Ectodermal cell (in vitro differentiated cells): ENCODE data around the gene OST4.

Source experiments
- H3K27ac ChIP-seq: 2 replicates; pipeline ENCODE4 v1.7.0; 2013; ENCODE audit warnings: mild to moderate bottlenecking, low read depth, low read length; ENCODE audit not compliant: insufficient read depth, poor library complexity, severe bottlenecking
- H3K27me3 ChIP-seq: 2 replicates; pipeline ENCODE4 v1.7.0; 2013; ENCODE audit warnings: mild to moderate bottlenecking, low read length; ENCODE audit not compliant: insufficient read depth, control insufficient read depth, poor library complexity, severe bottlenecking
- H3K36me3 ChIP-seq: one replicate; pipeline ENCODE4 v1.7.0; 2013; ENCODE audit warnings: low read length; ENCODE audit not compliant: control insufficient read depth, insufficient read depth
- H3K4me1 ChIP-seq: one replicate; pipeline ENCODE4 v1.7.0; 2013; ENCODE audit warnings: low read length; ENCODE audit not compliant: control insufficient read depth, insufficient read depth
- H3K4me3 ChIP-seq: 2 replicates; pipeline ENCODE4 v1.7.0; 2013; ENCODE audit warnings: low read depth, low read length, control low read depth; ENCODE audit not compliant: insufficient read depth
- H3K9me3 ChIP-seq: 2 replicates; pipeline ENCODE4 v1.7.0; 2013; ENCODE audit warnings: mild to moderate bottlenecking, low read length, moderate library complexity; ENCODE audit not compliant: control insufficient read depth
- WGBS, 2 experiments: methylation state at CpG; one replicate each; pipeline ENCODE4 v1.1.7; 2013; ENCODE audit warnings: missing lambda C conversion rate in 2 of 2; 5-methylcytosine and 5-hydroxymethylcytosine counted together

Gene OST4

DNA sequence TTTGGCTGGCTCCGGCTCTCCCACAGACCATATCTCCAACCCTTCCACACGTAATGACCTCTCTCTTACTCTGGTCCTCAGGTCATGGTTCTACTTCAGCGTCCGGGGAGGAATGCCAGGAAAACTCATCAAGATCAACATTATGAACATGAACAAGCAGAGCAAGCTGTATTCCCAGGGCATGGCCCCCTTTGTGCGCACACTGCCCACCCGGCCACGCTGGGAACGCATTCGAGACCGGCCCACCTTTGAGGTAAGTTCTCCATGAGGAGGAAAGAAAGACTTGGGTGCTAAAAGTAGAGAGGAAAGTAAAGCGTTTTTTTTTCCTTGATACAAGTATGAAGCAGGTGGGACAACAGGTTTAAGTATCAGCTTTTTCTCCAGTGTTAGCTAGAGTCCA, 18.1 kb downstream of the OST4 start:
- H3K4me1 ChIP-seq: no peaks in the 10 kb centered on the region
- H3K27ac ChIP-seq: no peak overlapping the region
- peaks cover 36% of the 10 kb centered on the region for H3K36me3 ChIP-seq
- no peaks in the 10 kb centered on the region for H3K27me3 ChIP-seq
- H3K9me3 ChIP-seq: no peaks in the 10 kb centered on the region
- no peak overlapping the region for H3K4me3 ChIP-seq
- 87 to 88% methylated on average over 11 of the region's 11 CpGs for WGBS, 2 experiments

DNA sequence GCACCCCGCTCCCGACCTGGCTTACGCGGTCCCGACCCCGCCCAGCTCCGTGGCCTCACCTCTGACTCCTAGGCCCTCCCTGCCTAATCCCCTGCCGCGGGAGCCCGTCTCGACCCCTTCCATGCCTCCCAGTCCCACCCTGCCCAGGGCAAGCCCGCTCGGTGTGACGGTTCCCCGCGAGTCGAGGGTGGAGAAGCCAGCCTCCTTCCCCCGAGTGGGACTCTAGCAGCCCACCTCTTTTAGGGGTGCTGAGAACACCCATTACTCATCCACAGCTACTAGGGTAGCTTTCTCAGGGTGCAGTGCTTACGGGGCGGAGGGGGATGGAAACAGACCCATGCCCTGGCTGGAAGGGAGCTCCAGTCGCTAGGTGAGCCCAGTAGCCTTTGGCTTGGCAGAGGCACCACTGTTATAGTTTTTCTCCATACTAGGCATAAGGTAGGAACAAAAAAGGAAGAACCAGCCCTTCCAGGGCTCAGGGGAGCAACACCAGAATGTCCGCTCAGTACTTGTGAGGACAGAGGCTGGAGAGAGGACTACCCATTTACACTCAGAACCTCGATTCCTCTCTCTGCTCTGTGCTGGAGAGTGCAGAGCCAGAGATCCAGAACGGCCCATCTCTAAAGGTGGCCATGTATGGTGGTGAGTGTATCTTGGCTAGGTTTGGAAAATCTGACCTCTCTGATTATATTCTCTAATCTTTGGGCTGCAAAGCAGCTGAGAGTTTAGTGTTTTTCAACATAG, 19.4 kb downstream of the OST4 start:
- Histone ChIP-seq H3K9me3 (no peaks in the 10 kb centered on the region), H3K4me1 (no peaks in the 10 kb centered on the region), H3K36me3 (peaks cover 33% of the 10 kb centered on the region), H3K4me3 (peak overlapping the region; percentile 85), H3K27me3 (no peaks in the 10 kb centered on the region), H3K27ac (no peak overlapping the region)
- WGBS, 2 experiments: 7 to 8% methylated on average over 24 of the region's 24 CpGs

DNA sequence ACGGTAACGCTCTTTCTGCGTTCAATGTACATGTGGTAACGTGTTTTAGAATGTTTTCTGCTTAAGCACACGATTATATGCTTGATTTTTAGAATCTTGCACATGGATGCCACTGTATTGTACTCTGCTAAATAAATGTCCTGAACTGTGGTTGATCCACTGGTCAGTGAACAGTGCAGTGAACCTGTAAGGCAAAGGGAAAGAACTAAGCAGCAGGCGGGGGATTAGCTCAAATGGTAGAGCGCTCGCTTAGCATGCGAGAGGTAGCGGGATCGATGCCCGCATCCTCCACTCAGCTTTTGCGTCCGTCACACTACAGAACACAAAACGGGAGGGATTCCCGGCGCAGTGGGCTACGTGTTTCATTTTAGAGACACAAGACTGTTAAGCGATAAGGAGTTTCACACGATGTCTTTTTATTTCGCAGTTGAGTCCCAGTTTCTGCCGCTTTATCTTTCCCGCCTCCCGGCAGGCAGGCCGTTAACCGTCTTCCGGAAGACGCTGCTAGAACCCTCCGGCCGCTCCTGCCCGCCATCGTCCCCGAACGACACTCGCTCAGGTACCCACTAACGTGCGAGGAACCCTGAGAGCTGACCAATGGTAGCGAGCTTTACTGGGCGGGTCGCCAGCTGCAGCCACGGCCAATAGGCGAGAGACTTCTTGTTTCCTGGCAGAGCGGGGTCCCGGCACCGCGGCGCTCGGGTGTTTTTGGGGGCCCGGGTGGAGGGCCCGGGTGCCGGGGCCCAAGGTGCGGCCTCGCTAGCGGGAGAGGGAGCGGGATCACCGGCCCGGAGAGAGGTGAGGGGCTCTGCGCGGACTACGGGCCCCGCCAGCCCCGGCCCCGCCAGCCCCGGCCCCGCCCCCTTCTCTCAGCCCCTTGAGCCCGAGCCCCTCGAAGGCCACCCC, 20.2 kb downstream of the OST4 start, which contains the start of gene AGBL5:
AGBL5 (plus strand) TSS at position 673 of the 906 bp plus-strand sequence. CDS start 1,291 bp downstream, outside the sequence.
- no peaks in the 10 kb centered on the region for H3K9me3 ChIP-seq
- H3K27me3 ChIP-seq: no peaks in the 10 kb centered on the region
- no peaks in the 10 kb centered on the region for H3K4me1 ChIP-seq
- 0% methylated on average over 67 of the region's 67 CpGs for WGBS, 2 experiments
- peaks cover 27% of the 10 kb centered on the region for H3K36me3 ChIP-seq
- peak within 1 kb of the TSS; percentile 90 for H3K27ac ChIP-seq
- H3K4me3 ChIP-seq: peak within 1 kb of the TSS; percentile 85

DNA sequence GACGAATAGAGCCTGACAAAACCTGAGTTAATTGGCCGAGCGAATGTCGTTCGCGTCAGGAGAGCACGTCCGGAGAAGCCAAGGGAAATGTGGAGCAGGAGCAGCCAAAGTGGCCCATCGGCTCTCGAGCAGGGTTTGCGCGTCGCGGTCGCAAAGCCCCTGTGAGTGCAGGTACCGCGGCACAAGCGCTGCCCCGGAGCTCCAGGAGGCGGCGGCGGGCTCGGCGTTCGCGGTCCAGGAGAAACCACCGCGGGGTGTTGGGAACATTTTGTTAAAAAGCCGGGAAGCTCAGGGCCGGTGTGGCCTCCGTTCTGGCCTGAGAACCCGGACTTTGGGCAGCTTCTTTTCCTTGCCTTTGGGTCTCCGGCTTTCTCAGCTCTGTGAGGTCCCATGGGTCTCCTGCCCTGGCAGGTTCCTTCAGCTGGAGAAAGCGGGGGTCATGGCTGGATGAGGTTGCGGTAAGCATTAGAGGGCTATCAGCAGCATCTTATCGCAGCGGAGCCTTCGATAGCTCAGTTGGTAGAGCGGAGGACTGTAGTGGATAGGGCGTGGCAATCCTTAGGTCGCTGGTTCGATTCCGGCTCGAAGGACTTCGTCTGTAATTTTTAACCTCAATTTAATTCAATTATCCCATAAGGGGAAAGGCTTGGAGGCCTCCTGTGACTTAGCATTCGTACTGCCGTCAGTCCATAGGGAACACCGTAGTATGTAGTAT, 21.0 kb downstream of the OST4 start:
- Histone ChIP-seq H3K27me3 (no peaks in the 10 kb centered on the region), H3K4me3 (peak overlapping the region; percentile 85), H3K9me3 (no peaks in the 10 kb centered on the region), H3K4me1 (no peaks in the 10 kb centered on the region), H3K36me3 (peaks cover 20% of the 10 kb centered on the region), H3K27ac (peak overlapping the region; percentile 90)
- WGBS, 2 experiments: 0 to 1% methylated on average over 48 of the region's 48 CpGs

DNA sequence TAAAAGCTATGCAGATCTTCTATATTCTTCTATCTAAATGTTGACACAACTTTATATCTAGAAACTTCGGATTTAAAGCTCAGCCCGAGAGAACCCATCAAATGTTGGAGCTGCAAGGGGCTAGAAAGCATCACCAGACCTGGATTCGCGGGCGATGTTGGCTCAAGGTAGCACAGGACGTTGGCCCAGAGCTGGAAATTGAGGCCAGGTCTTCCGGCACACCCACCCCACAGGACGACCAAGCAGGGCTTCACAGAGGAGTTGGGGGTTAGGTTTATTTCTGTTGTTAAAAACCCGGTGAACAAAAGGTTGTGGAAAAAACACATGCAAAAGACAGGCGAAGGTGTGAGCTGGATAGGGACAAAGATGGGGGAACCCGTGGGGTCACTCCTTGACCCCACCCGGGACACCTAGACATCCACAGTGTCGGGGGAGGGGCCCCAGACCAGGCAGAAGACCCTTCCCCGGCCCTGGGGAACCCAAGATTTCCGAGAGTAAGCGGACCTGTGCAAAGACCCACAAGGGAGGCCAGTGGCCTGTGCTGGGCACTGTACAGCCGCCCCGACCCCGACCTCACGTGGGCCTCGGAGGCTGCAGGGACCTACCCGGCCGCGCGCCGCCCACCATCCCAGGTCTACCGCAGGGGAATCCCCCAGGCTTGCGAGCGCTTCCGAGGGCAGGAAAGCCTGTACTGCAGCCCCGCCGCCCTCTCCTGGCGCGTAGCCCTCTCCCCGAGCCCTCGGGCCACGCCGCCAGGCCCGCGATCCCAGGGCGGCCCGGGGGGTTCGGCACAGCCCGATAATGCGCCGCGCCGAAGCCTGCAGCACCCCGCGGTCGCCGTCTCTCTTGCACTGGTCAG, 21.8 kb downstream of the OST4 start:
- Histone ChIP-seq H3K36me3 (peaks cover 14% of the 10 kb centered on the region), H3K27ac (peak overlapping the region; percentile 83), H3K4me1 (no peaks in the 10 kb centered on the region), H3K9me3 (no peaks in the 10 kb centered on the region), H3K27me3 (no peaks in the 10 kb centered on the region), H3K4me3 (peak overlapping the region; percentile 85)
- WGBS, 2 experiments: 13 to 14% methylated on average over 52 of the region's 52 CpGs

DNA sequence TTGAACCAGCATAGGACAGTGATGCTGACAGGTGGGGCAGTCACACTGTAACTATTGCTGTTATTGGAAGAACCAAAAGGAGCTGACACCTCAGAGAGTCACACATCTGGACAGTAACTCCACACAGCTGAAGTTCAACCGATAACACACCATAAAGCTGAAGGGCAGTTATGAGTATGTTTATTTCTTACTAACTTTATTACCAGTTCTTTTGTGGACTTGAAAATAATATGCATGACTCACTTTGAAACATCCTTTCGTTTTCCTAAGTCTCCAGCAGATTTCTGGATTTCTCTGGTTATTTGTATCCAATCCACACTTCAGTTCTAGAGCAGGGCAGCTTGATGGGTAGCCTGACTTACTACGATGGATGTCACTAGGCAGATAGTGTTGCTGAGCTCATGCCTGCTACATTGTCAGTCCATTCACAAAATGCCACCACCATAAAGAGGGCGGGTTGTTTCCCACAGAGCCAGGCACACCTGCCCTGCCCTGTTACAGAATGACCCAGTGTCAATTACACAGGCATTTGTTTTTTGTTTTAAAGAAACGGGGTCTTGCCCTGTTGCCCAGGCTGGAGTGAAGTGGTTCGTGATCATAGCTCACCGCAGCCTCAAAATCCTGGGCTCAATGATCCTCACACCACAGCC, 28.3 kb downstream of the OST4 start:
- peaks cover 15% of the 10 kb centered on the region for H3K36me3 ChIP-seq
- H3K4me3 ChIP-seq: no peak overlapping the region
- H3K4me1 ChIP-seq: no peaks in the 10 kb centered on the region
- no peaks in the 10 kb centered on the region for H3K27me3 ChIP-seq
- no peaks in the 10 kb centered on the region for H3K9me3 ChIP-seq
- H3K27ac ChIP-seq: no peak overlapping the region
- 91 to 94% methylated on average over 6 of the region's 7 CpGs for WGBS, 2 experiments

DNA sequence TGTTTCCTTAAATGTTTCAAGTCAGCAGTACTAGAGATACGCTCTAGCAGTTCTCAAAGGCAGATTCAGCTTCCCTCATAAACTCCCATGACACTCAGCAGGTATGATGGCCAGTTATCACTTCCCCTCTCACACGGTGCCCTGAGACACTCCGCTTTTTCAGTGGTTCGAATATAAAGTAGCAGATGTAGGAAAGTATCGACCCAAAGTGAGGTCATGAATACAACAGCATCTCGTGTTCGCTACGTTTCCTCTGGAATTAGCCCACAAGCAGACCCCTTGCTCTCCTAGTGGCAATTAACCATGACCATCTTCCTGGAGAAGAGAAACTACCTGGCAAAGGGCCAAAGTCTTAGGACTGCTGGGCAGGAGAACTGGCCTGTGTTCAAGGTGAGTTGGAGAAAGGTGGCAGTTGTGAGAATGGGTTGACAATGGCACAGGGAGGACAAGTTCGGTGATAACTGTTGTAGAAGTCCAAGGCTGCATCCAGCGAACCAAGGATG, 29.2 kb downstream of the OST4 start:
- H3K9me3 ChIP-seq: no peaks in the 10 kb centered on the region
- no peak overlapping the region for H3K4me3 ChIP-seq
- peaks cover 20% of the 10 kb centered on the region for H3K36me3 ChIP-seq
- H3K27me3 ChIP-seq: no peaks in the 10 kb centered on the region
- H3K4me1 ChIP-seq: no peaks in the 10 kb centered on the region
- WGBS, 2 experiments: 94 to 95% methylated on average over 10 of the region's 10 CpGs
- H3K27ac ChIP-seq: no peak overlapping the region

DNA sequence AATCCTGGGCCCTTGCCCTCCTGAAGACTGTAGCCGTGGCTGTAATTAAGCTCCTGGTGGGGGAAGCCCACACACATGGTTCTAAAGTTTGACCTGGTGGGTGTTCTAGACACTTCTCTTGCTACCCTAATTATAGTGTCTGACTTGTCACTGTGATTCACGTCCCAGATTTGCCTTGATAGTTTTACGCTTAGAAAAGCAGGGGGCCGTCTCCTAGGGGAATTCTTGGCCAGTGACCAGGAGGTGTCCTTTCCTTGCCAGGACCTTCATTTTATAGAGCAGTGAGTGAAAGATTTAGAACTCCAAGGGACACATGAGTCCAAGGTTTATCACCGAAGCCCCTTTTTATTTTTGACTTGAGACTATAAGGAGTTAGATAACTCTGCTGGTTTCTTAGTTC, 29.7 kb downstream of the OST4 start:
- Histone ChIP-seq H3K27ac (no peak overlapping the region), H3K36me3 (peaks cover 24% of the 10 kb centered on the region)
- WGBS, 2 experiments: 92% methylated on average over 5 of the region's 5 CpGs

DNA sequence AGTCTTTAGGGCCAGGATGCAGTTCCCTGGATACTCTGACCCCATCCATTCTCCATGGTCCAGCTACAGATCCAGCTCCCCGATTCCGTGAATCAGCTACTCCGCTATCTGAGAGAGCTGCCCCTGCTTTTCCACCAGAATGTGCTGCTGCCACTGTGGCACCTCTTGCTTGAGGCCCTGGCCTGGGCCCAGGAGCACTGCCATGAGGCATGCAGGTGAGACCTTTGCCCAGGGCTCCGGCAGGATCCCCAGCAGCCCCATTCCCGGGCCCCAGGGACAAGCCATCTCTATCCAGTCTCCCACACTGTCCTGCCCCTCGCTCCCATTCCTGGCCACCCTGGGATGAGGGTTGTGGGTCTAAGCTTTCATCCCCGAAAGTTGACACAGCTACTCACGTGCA, 31.2 kb downstream of the OST4 start:
- no peak overlapping the region for H3K27ac ChIP-seq
- H3K4me1 ChIP-seq: no peaks in the 10 kb centered on the region
- peaks cover 37% of the 10 kb centered on the region for H3K36me3 ChIP-seq
- no peak overlapping the region for H3K4me3 ChIP-seq
- no peaks in the 10 kb centered on the region for H3K9me3 ChIP-seq
- 93 to 97% methylated on average over 8 of the region's 8 CpGs for WGBS, 2 experiments
- H3K27me3 ChIP-seq: no peaks in the 10 kb centered on the region

More for the DNA sequence above, 29.7 kb downstream of the OST4 start:
- Histone ChIP-seq H3K27me3 (no peaks in the 10 kb centered on the region), H3K4me3 (no peak overlapping the region), H3K4me1 (no peaks in the 10 kb centered on the region), H3K9me3 (no peaks in the 10 kb centered on the region)
